Lung (tissue), 12 donors: ENCODE data around the gene ADGRL2. TPM values are rescaled to one million over a fixed set of nuclear protein-coding genes. Genes with fewer than 3 reads are reported as not detected.

Source experiments
- ATAC-seq: fragments of 200-7000 bp; cut with Tn5 transposase; one replicate; pipeline ENCODE4 v1.9.1; 2020; ENCODE audit warnings: moderate number of reproducible peaks; ENCODE audit not compliant: insufficient read depth, low FRiP score
- DNase-seq, 3 donors: peaks; one replicate each; pipeline ENCODE4 v3.0.0-alpha.2; 2013 to 2017
- H3K27ac ChIP-seq, 2 donors: one replicate each; pipeline ENCODE4 v1.5.1; 2013; ENCODE audit warnings: mild to moderate bottlenecking in 2 of 2, moderate library complexity in 2 of 2, control low read depth in 1 of 2, inconsistent platforms in 1 of 2, low read depth in 1 of 2, low read length in 1 of 2
- H3K27me3 ChIP-seq, 3 donors: one replicate each; pipeline ENCODE4 v1.5.1; 2013; ENCODE audit warnings: low read length in 2 of 3; ENCODE audit not compliant: control insufficient read depth in 3 of 3, insufficient read depth in 3 of 3
- H3K36me3 ChIP-seq, 4 donors: one replicate each; pipeline ENCODE4 v1.5.1; 2013; ENCODE audit warnings: low read length in 4 of 4, mild to moderate bottlenecking in 1 of 4, moderate library complexity in 1 of 4; ENCODE audit not compliant: control insufficient read depth in 4 of 4, insufficient read depth in 4 of 4
- H3K4me1 ChIP-seq, 5 donors: one replicate each; pipeline ENCODE4 v1.5.1; 2013; ENCODE audit warnings: low read length in 5 of 5, mild to moderate bottlenecking in 2 of 5, moderate library complexity in 1 of 5; ENCODE audit not compliant: control insufficient read depth in 5 of 5, insufficient read depth in 5 of 5
- H3K4me3 ChIP-seq: one replicate; pipeline ENCODE4 v1.5.1; 2013; ENCODE audit warnings: mild to moderate bottlenecking, control low read depth, moderate library complexity
- H3K9ac ChIP-seq, 2 donors: one replicate each; pipeline ENCODE4 v1.5.1; 2013; ENCODE audit warnings: low read length in 2 of 2, control low read depth in 1 of 2; ENCODE audit not compliant: insufficient read depth in 1 of 2
- H3K9me3 ChIP-seq, 4 donors: one replicate each; pipeline ENCODE4 v1.5.1; 2013; ENCODE audit warnings: low read length in 3 of 4, mild to moderate bottlenecking in 1 of 4, moderate library complexity in 1 of 4; ENCODE audit not compliant: control insufficient read depth in 4 of 4, insufficient read depth in 3 of 4
- WGBS, 2 donors: extraction: QIAGEN DNeasy Blood & Tissue Kit; methylation state at CpG; one replicate each; pipeline ENCODE4 v1.1.7; 2013; 5-methylcytosine and 5-hydroxymethylcytosine counted together
- polyA plus RNA-seq, 2 donors: library from polyadenylated mRNA; stranded (reverse); fragments of 200-250 nt; gene quantifications; one replicate each; pipeline ENCODE4 v1.2.1, GENCODE V29; 2013
- total RNA-seq, 2 donors: library from RNA; depleted of rRNA in 1 of 2; stranded (reverse); fragments of >200 nt in 1 of 2; gene quantifications; one replicate each; pipeline ENCODE4 v1.2.1, GENCODE V29; 2014 to 2021
- TF ChIP-seq, protein P1 (sequence below): IDR thresholded peaks from 2 replicates; pipeline ENCODE4 v1.5.1; 2012; ENCODE audit warnings: mild to moderate bottlenecking; ENCODE audit errors: control extremely low read depth, extremely low read depth
- donor health status: control.
- donor health status: control.
- donor health status: Bipolar disorder and iron deficiency.
- donor health status: healthy.
- donor health status: DM: yes; HTN: yes; CAD: no.

The ADGRL2 gene
- total and polyA plus RNA-seq, 4 donors, result 32.5 to 421 (median 72.1) TPM

DNA sequence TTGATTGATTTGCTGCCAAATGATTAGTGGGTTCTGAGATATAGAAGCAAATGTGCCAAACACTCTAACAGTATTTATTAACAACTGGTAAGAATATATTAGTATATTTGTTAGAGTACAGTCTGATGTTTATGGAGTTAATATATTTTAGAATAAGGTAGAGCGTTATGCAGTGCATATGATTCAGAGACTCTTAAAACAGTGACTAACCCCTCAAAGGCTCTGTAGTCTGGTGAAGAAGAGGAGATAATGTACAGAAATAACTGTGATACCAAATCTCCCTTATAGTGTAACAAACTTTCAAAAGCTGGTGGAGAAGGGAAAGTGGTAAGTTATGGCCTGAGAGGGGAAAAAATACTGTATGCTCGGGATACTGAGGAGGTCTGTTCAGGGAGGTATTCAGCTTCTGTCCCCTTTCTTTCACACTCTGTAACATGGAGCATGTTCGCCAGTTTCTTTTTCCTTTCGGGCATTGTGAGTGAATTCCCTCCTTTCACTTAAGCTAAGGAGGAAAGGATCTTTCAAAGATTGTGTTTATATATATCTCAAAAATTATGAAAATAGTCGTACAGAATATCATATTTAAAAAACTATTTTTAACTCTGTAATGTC is 121.2 kb downstream of the ADGRL2 start:
- DNase-seq (no peak), ATAC-seq (no peak)
- no peaks in the 10 kb centered on the region for H3K9me3 ChIP-seq
- no peak overlapping the region for H3K4me3 ChIP-seq
- H3K9ac ChIP-seq, result peak overlapping the region in 1 of 2 donors; percentile 53
- peaks cover 0 to 2% (median 0%) of the 10 kb centered on the region in 4 donors for H3K36me3 ChIP-seq
- TF ChIP-seq, protein P1, sequence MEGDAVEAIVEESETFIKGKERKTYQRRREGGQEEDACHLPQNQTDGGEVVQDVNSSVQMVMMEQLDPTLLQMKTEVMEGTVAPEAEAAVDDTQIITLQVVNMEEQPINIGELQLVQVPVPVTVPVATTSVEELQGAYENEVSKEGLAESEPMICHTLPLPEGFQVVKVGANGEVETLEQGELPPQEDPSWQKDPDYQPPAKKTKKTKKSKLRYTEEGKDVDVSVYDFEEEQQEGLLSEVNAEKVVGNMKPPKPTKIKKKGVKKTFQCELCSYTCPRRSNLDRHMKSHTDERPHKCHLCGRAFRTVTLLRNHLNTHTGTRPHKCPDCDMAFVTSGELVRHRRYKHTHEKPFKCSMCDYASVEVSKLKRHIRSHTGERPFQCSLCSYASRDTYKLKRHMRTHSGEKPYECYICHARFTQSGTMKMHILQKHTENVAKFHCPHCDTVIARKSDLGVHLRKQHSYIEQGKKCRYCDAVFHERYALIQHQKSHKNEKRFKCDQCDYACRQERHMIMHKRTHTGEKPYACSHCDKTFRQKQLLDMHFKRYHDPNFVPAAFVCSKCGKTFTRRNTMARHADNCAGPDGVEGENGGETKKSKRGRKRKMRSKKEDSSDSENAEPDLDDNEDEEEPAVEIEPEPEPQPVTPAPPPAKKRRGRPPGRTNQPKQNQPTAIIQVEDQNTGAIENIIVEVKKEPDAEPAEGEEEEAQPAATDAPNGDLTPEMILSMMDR, result no peak
- WGBS, 2 donors, result 65 to 76% methylated on average over 5 of the region's 5 CpGs
- peaks cover 2 to 37% (median 9%) of the 10 kb centered on the region in 5 donors for H3K4me1 ChIP-seq
- no peaks in the 10 kb centered on the region for H3K27me3 ChIP-seq
- H3K27ac ChIP-seq, result no peak overlapping the region

DNA sequence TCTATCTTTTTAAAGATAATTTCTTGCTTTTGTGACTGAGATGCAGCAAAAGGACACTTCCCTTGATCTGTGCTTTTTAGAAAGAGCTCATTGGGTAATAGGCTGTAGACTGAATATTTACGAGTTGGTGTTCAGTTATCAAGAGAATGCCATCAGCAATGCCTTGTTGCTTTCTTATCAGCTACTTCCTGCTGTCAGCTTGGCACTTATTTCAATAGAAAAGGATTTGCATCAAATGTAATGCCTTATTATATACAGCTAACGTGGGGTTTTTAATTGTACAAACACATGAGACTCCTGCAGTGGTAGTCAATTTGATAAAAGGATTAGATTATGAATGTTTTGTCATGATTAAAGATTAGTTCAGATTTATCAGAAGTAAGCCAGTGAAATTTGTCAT is 122.2 kb downstream of the ADGRL2 start:
- DNase-seq (no peak), ATAC-seq (no peak)
- H3K36me3 ChIP-seq, result peaks cover 0 to 2% (median 0%) of the 10 kb centered on the region in 4 donors
- H3K27ac ChIP-seq, result no peak overlapping the region
- 34 to 44% methylated on average over 2 of the region's 2 CpGs for WGBS, 2 donors
- TF ChIP-seq, protein P1, result no peak
- no peak overlapping the region for H3K9ac ChIP-seq
- no peaks in the 10 kb centered on the region for H3K9me3 ChIP-seq
- no peak overlapping the region for H3K4me3 ChIP-seq
- H3K27me3 ChIP-seq, result no peaks in the 10 kb centered on the region
- peaks cover under 1 to 32% (median 9%) of the 10 kb centered on the region in 5 donors for H3K4me1 ChIP-seq

DNA sequence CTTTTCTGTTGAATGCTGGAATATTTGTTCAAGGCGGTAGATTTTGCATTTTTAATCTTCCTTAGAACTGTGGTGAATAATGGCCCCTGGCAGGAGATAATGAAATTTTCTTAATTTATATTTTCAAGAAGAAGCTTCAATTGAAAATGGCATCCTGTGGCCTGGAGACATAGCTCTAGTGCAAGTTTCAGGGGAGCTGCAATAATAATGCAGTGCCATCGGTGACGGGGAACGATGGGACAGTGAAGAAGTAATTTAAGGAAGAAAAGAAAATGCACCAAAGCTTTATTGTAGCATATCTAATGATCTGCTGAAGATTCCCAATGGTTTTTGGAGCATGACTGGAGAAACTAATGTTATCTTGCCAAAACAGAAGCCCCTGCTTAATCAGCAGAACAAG is 128.4 kb downstream of the ADGRL2 start:
- 97% methylated on average over 4 of the region's 4 CpGs for WGBS, 2 donors
- no peak overlapping the region for H3K9ac ChIP-seq
- TF ChIP-seq, protein P1, result no peak
- no peaks in the 10 kb centered on the region for H3K27me3 ChIP-seq
- no peak overlapping the region for H3K4me3 ChIP-seq
- H3K36me3 ChIP-seq, result peaks cover 0 to 2% (median 0%) of the 10 kb centered on the region in 4 donors
- H3K9me3 ChIP-seq, result no peaks in the 10 kb centered on the region
- H3K4me1 ChIP-seq, result no peaks in the 10 kb centered on the region
- DNase-seq, result no peak
- no peak overlapping the region for H3K27ac ChIP-seq
- no peak for ATAC-seq

GRCh38 chr1:81936853-81937252 is 136.1 kb downstream of the ADGRL2 start:
- ATAC-seq (no peak), DNase-seq (no peak)
- H3K36me3 ChIP-seq, result peaks cover 0 to 3% (median 0%) of the 10 kb centered on the region in 4 donors
- H3K4me3 ChIP-seq, result no peak overlapping the region
- H3K27me3 ChIP-seq, result no peaks in the 10 kb centered on the region
- H3K27ac ChIP-seq, result no peak overlapping the region
- TF ChIP-seq, protein P1, result no peak
- H3K9me3 ChIP-seq, result no peaks in the 10 kb centered on the region
- WGBS, 2 donors, result 62 to 65% methylated on average over 2 of the region's 2 CpGs
- no peak overlapping the region for H3K9ac ChIP-seq
- H3K4me1 ChIP-seq, result peaks cover 0 to 28% (median 3%) of the 10 kb centered on the region in 5 donors
